GM21367 (cell line): Measurements from ENCODE around the gene CCDC194.

Experiments used
- ATAC-seq: cut with Tn5 transposase; IDR thresholded peaks from one replicate; pipeline ENCODE4 v1.9.1; 2021; ENCODE audit not compliant: unreplicated experiment

Gene CCDC194

GRCh38 chr19:17393914-17394313, at the start of gene CCDC194:
Gene CCDC194 (minus strand): TSS chr19:17394196. CDS start chr19:17394158, 38 bp downstream.
- ATAC-seq = no peak

- no peak for ATAC-seq
Measured at GRCh38 chr19:17441241-17442021, 47.4 kb upstream of the CCDC194 start.

GRCh38 chr19:17436874-17437267, 42.9 kb upstream of the CCDC194 start:
- no peak for ATAC-seq

GRCh38 chr19:17436094-17436873, 42.3 kb upstream of the CCDC194 start:
- no peak for ATAC-seq

- no peak for ATAC-seq
Measured at GRCh38 chr19:17435218-17435617, 41.2 kb upstream of the CCDC194 start.

GRCh38 chr19:17431417-17431816, 37.4 kb upstream of the CCDC194 start:
- no peak for ATAC-seq

GRCh38 chr19:17429641-17430113, 35.7 kb upstream of the CCDC194 start:
- ATAC-seq = no peak

- ATAC-seq = no peak
Measured at GRCh38 chr19:17424743-17425365, 30.9 kb upstream of the CCDC194 start.

- no peak for ATAC-seq
Measured at GRCh38 chr19:17423429-17424208, 29.6 kb upstream of the CCDC194 start.

GRCh38 chr19:17421942-17422341, 27.9 kb upstream of the CCDC194 start:
- no peak for ATAC-seq

- peak; percentile 16 for ATAC-seq
Measured at GRCh38 chr19:17420475-17420924, 26.5 kb upstream of the CCDC194 start.

- peak; percentile 69 for ATAC-seq
Measured at GRCh38 chr19:17419621-17420474, 25.9 kb upstream of the CCDC194 start, which contains the start of gene MVB12A. Gene MVB12A (plus strand): TSS chr19:17420047. CDS start chr19:17420136, 89 bp downstream.

- no peak for ATAC-seq
Measured at GRCh38 chr19:17419154-17419620, 25.2 kb upstream of the CCDC194 start.

GRCh38 chr19:17418710-17419109, 24.7 kb upstream of the CCDC194 start:
- no peak for ATAC-seq

GRCh38 chr19:17415121-17415520, 21.1 kb upstream of the CCDC194 start:
- no peak for ATAC-seq

GRCh38 chr19:17414097-17414496, 20.1 kb upstream of the CCDC194 start:
- no peak for ATAC-seq

- no peak for ATAC-seq
Measured at GRCh38 chr19:17411801-17412200, 17.8 kb upstream of the CCDC194 start.

GRCh38 chr19:17409990-17410389, 16.0 kb upstream of the CCDC194 start:
- no peak for ATAC-seq

- no peak for ATAC-seq
Measured at GRCh38 chr19:17406887-17407196, 12.8 kb upstream of the CCDC194 start.
